HEK293T (cell line): ENCODE results near the gene ZBTB11.

Experiments
- BHLHE40 ChIP-seq: fragments of 450-650 bp; IDR thresholded peaks from 2 replicates; pipeline ENCODE4 v1.6.1; 2016; ENCODE audit warnings: mild to moderate bottlenecking, moderate library complexity, borderline replicate concordance
- FOXA1 ChIP-seq: fragments of 450-650 bp; IDR thresholded peaks from 2 replicates; pipeline ENCODE4 v1.6.1; 2016; ENCODE audit warnings: mild to moderate bottlenecking
- FOXM1 ChIP-seq: fragments of 450-650 bp; IDR thresholded peaks from 2 replicates; pipeline ENCODE4 v1.6.1; 2017; ENCODE audit warnings: mild to moderate bottlenecking, borderline replicate concordance
- HDGF ChIP-seq: fragments of 450-650 bp; IDR thresholded peaks from 2 replicates; pipeline ENCODE4 v1.6.1; 2017; ENCODE audit warnings: antibody characterized with exemption, borderline replicate concordance
- L3MBTL2 ChIP-seq: fragments of 450-650 bp; conservative IDR thresholded peaks from 2 replicates; pipeline ENCODE4 v1.6.1; 2016; ENCODE audit warnings: mild to moderate bottlenecking
- SP1 ChIP-seq: fragments of 450-650 bp; IDR thresholded peaks from 2 replicates; pipeline ENCODE4 v1.6.1; 2017
- SUZ12 ChIP-seq: fragments of 450-650 bp; IDR thresholded peaks from 2 replicates; pipeline ENCODE4 v1.6.1; 2016; ENCODE audit warnings: mild to moderate bottlenecking
- TARDBP ChIP-seq: fragments of 450-650 bp; IDR thresholded peaks from 2 replicates; pipeline ENCODE4 v1.6.1; 2016

GRCh38 chr3:101685050-101685400, 8.1 kb upstream of the ZBTB11 start:
- no peak for TF ChIP-seq SUZ12
- TF ChIP-seq L3MBTL2: no peak
- TF ChIP-seq SP1: no peak
- no peak for TF ChIP-seq BHLHE40
- TF ChIP-seq HDGF: no peak
- TF ChIP-seq FOXM1: no peak
- no peak for TF ChIP-seq FOXA1
- no peak for TF ChIP-seq TARDBP
